IPS-20b (cell line): ENCODE measurements around the gene CHAMP1.
"Not testable (repeated sequence)": the region's sequence is repeated elsewhere in the genome, so short reads cannot be mapped to it uniquely, and the experiment has no call there.

Experiments used
- H3K27ac ChIP-seq: one replicate; pipeline ENCODE4 v1.5.1; 2013; ENCODE audit warnings: low read length
- H3K27me3 ChIP-seq: 2 replicates; pipeline ENCODE4 v1.6.1; 2013; ENCODE audit warnings: mild to moderate bottlenecking, low read length, inconsistent platforms; ENCODE audit not compliant: insufficient read depth
- H3K36me3 ChIP-seq: 2 replicates; pipeline ENCODE4 v1.6.1; 2013; ENCODE audit warnings: low read depth, mild to moderate bottlenecking, inconsistent platforms, low read length, moderate library complexity; ENCODE audit not compliant: insufficient read depth
- H3K4me1 ChIP-seq: 2 replicates; pipeline ENCODE4 v1.6.1; 2013; ENCODE audit warnings: mild to moderate bottlenecking, control low read depth, inconsistent platforms, low read length, moderate library complexity; ENCODE audit not compliant: insufficient read depth
- H3K4me3 ChIP-seq: 2 replicates; pipeline ENCODE4 v1.5.1; 2013; ENCODE audit warnings: mild to moderate bottlenecking, low read length, inconsistent platforms
- H3K9ac ChIP-seq: 2 replicates; pipeline ENCODE4 v1.6.1; 2013; ENCODE audit warnings: low read depth, mild to moderate bottlenecking, inconsistent platforms, low read length, moderate library complexity
- H3K9me3 ChIP-seq: 2 replicates; pipeline ENCODE4 v1.6.1; 2013; ENCODE audit warnings: mild to moderate bottlenecking, low read depth, low read length, inconsistent platforms; ENCODE audit not compliant: insufficient read depth

Gene CHAMP1

GRCh38 chr13:114320065-114320464, 5.8 kb downstream of the CHAMP1 start:
- Histone ChIP-seq H3K4me1 (peaks cover 4% of the 10 kb centered on the region), H3K27me3 (no peaks in the 10 kb centered on the region), H3K36me3 (peaks cover 54% of the 10 kb centered on the region), H3K9ac (no peak overlapping the region), H3K4me3 (no peak overlapping the region), H3K27ac (no peak overlapping the region), H3K9me3 (no peaks in the 10 kb centered on the region)

GRCh38 chr13:114321256-114321655, 7.0 kb downstream of the CHAMP1 start:
- Histone ChIP-seq H3K4me1 (no peaks in the 10 kb centered on the region), H3K36me3 (peaks cover 66% of the 10 kb centered on the region), H3K27me3 (no peaks in the 10 kb centered on the region), H3K9me3 (no peaks in the 10 kb centered on the region), H3K9ac (no peak overlapping the region), H3K27ac (no peak overlapping the region), H3K4me3 (no peak overlapping the region)

GRCh38 chr13:114323349-114323748, 9.0 kb downstream of the CHAMP1 start:
- no peaks in the 10 kb centered on the region for H3K9me3 ChIP-seq
- no peak overlapping the region for H3K9ac ChIP-seq
- no peak overlapping the region for H3K4me3 ChIP-seq
- no peak overlapping the region for H3K27ac ChIP-seq
- H3K27me3 ChIP-seq: no peaks in the 10 kb centered on the region
- no peaks in the 10 kb centered on the region for H3K4me1 ChIP-seq
- H3K36me3 ChIP-seq: peaks cover 66% of the 10 kb centered on the region

GRCh38 chr13:114324334-114324733, 10.0 kb downstream of the CHAMP1 start:
- Histone ChIP-seq H3K36me3 (peaks cover 66% of the 10 kb centered on the region), H3K27me3 (no peaks in the 10 kb centered on the region), H3K4me1 (no peaks in the 10 kb centered on the region)

GRCh38 chr13:114325729-114326128, 11.4 kb downstream of the CHAMP1 start:
- Histone ChIP-seq H3K4me1 (no peaks in the 10 kb centered on the region), H3K9me3 (no peaks in the 10 kb centered on the region), H3K36me3 (peaks cover 60% of the 10 kb centered on the region), H3K27me3 (no peaks in the 10 kb centered on the region), H3K9ac (no peak overlapping the region), H3K27ac (no peak overlapping the region), H3K4me3 (no peak overlapping the region)

More at GRCh38 chr13:114324334-114324733, 10.0 kb downstream of the CHAMP1 start:
- Histone ChIP-seq H3K4me3 (no peak overlapping the region), H3K9me3 (no peaks in the 10 kb centered on the region), H3K27ac (no peak overlapping the region), H3K9ac (no peak overlapping the region)

GRCh38 chr13:114328034-114328433, 13.7 kb downstream of the CHAMP1 start:
- no peaks in the 10 kb centered on the region for H3K4me1 ChIP-seq
- H3K27ac ChIP-seq: no peak overlapping the region
- H3K9me3 ChIP-seq: no peaks in the 10 kb centered on the region
- no peaks in the 10 kb centered on the region for H3K27me3 ChIP-seq
- H3K36me3 ChIP-seq: peaks cover 37% of the 10 kb centered on the region
- H3K9ac ChIP-seq: no peak overlapping the region
- no peak overlapping the region for H3K4me3 ChIP-seq

GRCh38 chr13:114328595-114328994, 14.3 kb downstream of the CHAMP1 start:
- H3K9ac ChIP-seq: no peak overlapping the region
- peaks cover 31% of the 10 kb centered on the region for H3K36me3 ChIP-seq
- H3K4me3 ChIP-seq: no peak overlapping the region
- H3K4me1 ChIP-seq: no peaks in the 10 kb centered on the region; the same call in 1 of the 2 replicates
- no peaks in the 10 kb centered on the region for H3K9me3 ChIP-seq
- H3K27ac ChIP-seq: no peak overlapping the region
- no peaks in the 10 kb centered on the region for H3K27me3 ChIP-seq

- Histone ChIP-seq H3K9ac (no peak overlapping the region), H3K36me3 (peaks cover 16% of the 10 kb centered on the region), H3K4me3 (no peak overlapping the region), H3K4me1 (no peaks in the 10 kb centered on the region; the same call in 1 of the 2 replicates), H3K27me3 (no peaks in the 10 kb centered on the region), H3K9me3 (no peaks in the 10 kb centered on the region), H3K27ac (no peak overlapping the region)
Observed at GRCh38 chr13:114330086-114330485, 15.8 kb downstream of the CHAMP1 start.

GRCh38 chr13:114333881-114334280, 19.6 kb downstream of the CHAMP1 start:
- H3K27me3 ChIP-seq, H3K9ac ChIP-seq, H3K36me3 ChIP-seq, H3K4me3 ChIP-seq, H3K4me1 ChIP-seq, H3K27ac ChIP-seq, H3K9me3 ChIP-seq: not testable (repeated sequence)

GRCh38 chr13:114334305-114335053, 20.2 kb downstream of the CHAMP1 start:
- no peaks in the 10 kb centered on the region for H3K27me3 ChIP-seq
- no peaks in the 10 kb centered on the region for H3K9me3 ChIP-seq
- no peak overlapping the region for H3K9ac ChIP-seq
- H3K36me3 ChIP-seq: no peaks in the 10 kb centered on the region
- H3K27ac ChIP-seq: no peak overlapping the region
- no peaks in the 10 kb centered on the region; the same call in 1 of the 2 replicates for H3K4me1 ChIP-seq
- no peak overlapping the region for H3K4me3 ChIP-seq

GRCh38 chr13:114336457-114336856, 22.2 kb downstream of the CHAMP1 start:
- not testable (repeated sequence) for H3K4me3 ChIP-seq, H3K4me1 ChIP-seq, H3K27me3 ChIP-seq, H3K9ac ChIP-seq, H3K36me3 ChIP-seq, H3K9me3 ChIP-seq, H3K27ac ChIP-seq

GRCh38 chr13:114338959-114339358, 24.7 kb downstream of the CHAMP1 start:
- H3K9me3 ChIP-seq: peaks cover 3% of the 10 kb centered on the region; the same call in 1 of the 2 replicates
- no peaks in the 10 kb centered on the region for H3K4me1 ChIP-seq
- no peak overlapping the region for H3K4me3 ChIP-seq
- no peak overlapping the region for H3K27ac ChIP-seq
- no peaks in the 10 kb centered on the region for H3K36me3 ChIP-seq
- no peak overlapping the region for H3K9ac ChIP-seq
- H3K27me3 ChIP-seq: no peaks in the 10 kb centered on the region
